Measurements from ENCODE around the gene PUS7L.
"Not testable (repeated sequence)": the region's sequence is repeated elsewhere in the genome, so short reads cannot be mapped to it uniquely, and the experiment has no call there.

PUS7L gene

GRCh38 chr12:43730283-43730682, 28.3 kb downstream of the PUS7L start:
- Mint-ChIP-seq H3K4me3 (no peak overlapping the region), H3K27me3 (ENCODE audit: low read depth, poor library complexity) (no peaks in the 10 kb centered on the region)

GRCh38 chr12:43728698-43729097, 29.9 kb downstream of the PUS7L start:
- TF ChIP-seq CTCF (IDR thresholded peaks at IDR 0.05): no peak

More at GRCh38 chr12:43730283-43730682, 28.3 kb downstream of the PUS7L start:
- TF ChIP-seq CTCF (IDR thresholded peaks at IDR 0.05): no peak
- Mint-ChIP-seq H3K36me3 (ENCODE audit: low read depth) (peaks cover 12% of the 10 kb centered on the region), H3K9me3 (peaks cover 10% of the 10 kb centered on the region), H3K4me1 (no peaks in the 10 kb centered on the region), H3K27ac (no peak overlapping the region)
- DNase-seq: no peak

GRCh38 chr12:43728117-43728516, 30.5 kb downstream of the PUS7L start:
- Mint-ChIP-seq H3K4me3 (no peak overlapping the region), H3K36me3 (ENCODE audit: low read depth) (peaks cover 16% of the 10 kb centered on the region), H3K27me3 (ENCODE audit: low read depth, poor library complexity) (no peaks in the 10 kb centered on the region), H3K27ac (no peak overlapping the region), H3K9me3 (peaks cover 10% of the 10 kb centered on the region), H3K4me1 (peaks cover 2% of the 10 kb centered on the region)
- peak; percentile 28 for TF ChIP-seq CTCF (IDR thresholded peaks at IDR 0.05)
- DNase-seq: no peak

More at GRCh38 chr12:43728698-43729097, 29.9 kb downstream of the PUS7L start:
- no peak for DNase-seq
- Mint-ChIP-seq H3K27ac (no peak overlapping the region), H3K36me3 (ENCODE audit: low read depth) (peaks cover 16% of the 10 kb centered on the region), H3K4me1 (no peaks in the 10 kb centered on the region), H3K9me3 (peaks cover 10% of the 10 kb centered on the region), H3K27me3 (ENCODE audit: low read depth, poor library complexity) (no peaks in the 10 kb centered on the region), H3K4me3 (no peak overlapping the region)

- Mint-ChIP-seq H3K27ac (no peak overlapping the region), H3K4me3 (no peak overlapping the region), H3K27me3 (ENCODE audit: low read depth, poor library complexity) (no peaks in the 10 kb centered on the region), H3K9me3 (peaks cover 10% of the 10 kb centered on the region), H3K36me3 (ENCODE audit: low read depth) (peaks cover 16% of the 10 kb centered on the region), H3K4me1 (peaks cover 9% of the 10 kb centered on the region)
- TF ChIP-seq CTCF (IDR thresholded peaks at IDR 0.05): no peak
- no peak for DNase-seq
Measured at GRCh38 chr12:43723134-43723533, 35.5 kb downstream of the PUS7L start.

- TF ChIP-seq CTCF (IDR thresholded peaks at IDR 0.05): no peak
- peaks cover 16% of the 10 kb centered on the region for H3K36me3 Mint-ChIP-seq (ENCODE audit: low read depth)
- peaks cover 9% of the 10 kb centered on the region for H3K4me1 Mint-ChIP-seq
- no peaks in the 10 kb centered on the region for H3K27me3 Mint-ChIP-seq (ENCODE audit: low read depth, poor library complexity)
- no peak for DNase-seq
- H3K9me3 Mint-ChIP-seq: peaks cover 10% of the 10 kb centered on the region
- H3K27ac Mint-ChIP-seq: no peak overlapping the region
- no peak overlapping the region for H3K4me3 Mint-ChIP-seq
Measured at GRCh38 chr12:43722621-43723020, 36.0 kb downstream of the PUS7L start.

GRCh38 chr12:43711348-43711747, 47.2 kb downstream of the PUS7L start:
- peaks cover 3% of the 10 kb centered on the region for H3K27me3 Mint-ChIP-seq (ENCODE audit: low read depth, poor library complexity)
- peaks cover 44% of the 10 kb centered on the region for H3K9me3 Mint-ChIP-seq
- no peak for TF ChIP-seq CTCF (IDR thresholded peaks at IDR 0.05)
- no peak overlapping the region for H3K27ac Mint-ChIP-seq
- H3K4me1 Mint-ChIP-seq: peaks cover 11% of the 10 kb centered on the region
- H3K4me3 Mint-ChIP-seq: no peak overlapping the region
- no peaks in the 10 kb centered on the region for H3K36me3 Mint-ChIP-seq (ENCODE audit: low read depth)
- DNase-seq: no peak

GRCh38 chr12:43703772-43704171, 54.8 kb downstream of the PUS7L start:
- H3K36me3 Mint-ChIP-seq (ENCODE audit: low read depth); H3K27me3 Mint-ChIP-seq (ENCODE audit: low read depth, poor library complexity); H3K27ac Mint-ChIP-seq; H3K4me3 Mint-ChIP-seq; DNase-seq; H3K4me1 Mint-ChIP-seq: not testable (repeated sequence)
- peaks cover 28% of the 10 kb centered on the region for H3K9me3 Mint-ChIP-seq

- H3K9me3 Mint-ChIP-seq; DNase-seq; H3K27ac Mint-ChIP-seq; H3K4me1 Mint-ChIP-seq; H3K36me3 Mint-ChIP-seq (ENCODE audit: low read depth); H3K27me3 Mint-ChIP-seq (ENCODE audit: low read depth, poor library complexity); H3K4me3 Mint-ChIP-seq: not testable (repeated sequence)
Measured at GRCh38 chr12:43701194-43701593, 57.4 kb downstream of the PUS7L start.

All from nephron progenitor cell (in vitro differentiated cells).